Activated CD4-positive, alpha-beta T cell treated with anti-CD3 and anti-CD28 coated beads, Interleukin-2, amount 10 ng/mL, durations not matched to agents 7 days and 5 days (primary cell): Measurements from ENCODE around the gene CYS1. TPM values are rescaled to one million over a fixed set of nuclear protein-coding genes. Genes with fewer than 3 reads are reported as not detected.

Experiments used
- CTCF ChIA-PET: fragments of 350-600 bp; sonication (Branson Sonifier 250); formaldehyde crosslinking; loops from one replicate; lab custom pipeline; 2021; ENCODE audit warnings: antibody characterized with exemption; lab: Charles Lee
- POLR2A ChIA-PET: fragments of 350-600 bp; sonication (Branson Sonifier 250); formaldehyde crosslinking; loops from one replicate; lab custom pipeline; 2021; ENCODE audit warnings: antibody characterized with exemption; lab: Charles Lee
- DNase-seq: peaks from one replicate; pipeline ENCODE4 v3.0.0-alpha.2; 2020
- H3K27ac Mint-ChIP-seq: one replicate; pipeline ENCODE4 v1.8.0; 2021; ENCODE audit warnings: mild to moderate bottlenecking, moderate library complexity, mixed read lengths
- H3K27me3 Mint-ChIP-seq: one replicate; pipeline ENCODE4 v1.8.0; 2021; ENCODE audit warnings: mixed read lengths
- H3K36me3 Mint-ChIP-seq: one replicate; pipeline ENCODE4 v1.8.0; 2021; ENCODE audit warnings: low read depth, mixed read lengths
- H3K4me1 Mint-ChIP-seq: one replicate; pipeline ENCODE4 v1.8.0; 2021; ENCODE audit warnings: mixed read lengths
- H3K4me3 Mint-ChIP-seq: one replicate; pipeline ENCODE4 v1.8.0; 2021; ENCODE audit warnings: mild to moderate bottlenecking, moderate library complexity, mixed read lengths
- H3K9me3 Mint-ChIP-seq: one replicate; pipeline ENCODE4 v1.8.0; 2021; ENCODE audit warnings: mixed read lengths
- total RNA-seq, 2 experiments: library from RNA; stranded (reverse); gene quantifications; one replicate each; pipeline ENCODE4 v1.2.3, GENCODE V29; 2021

Gene CYS1
- total RNA-seq, 2 experiments from 2014 or later: 0.15 to 0.17 TPM

- Mint-ChIP-seq H3K9me3 (no peaks in the 10 kb centered on the region), H3K36me3 (no peaks in the 10 kb centered on the region), H3K4me3 (no peak overlapping the region), H3K27ac (no peak overlapping the region), H3K4me1 (no peaks in the 10 kb centered on the region), H3K27me3 (peaks cover 23% of the 10 kb centered on the region)
- ChIA-PET CTCF (no interaction called here), POLR2A (no interaction called here)
- DNase-seq: no peak
These were observed 70.1 kb downstream of the CYS1 start for GRCh38 chr2:10009811-10010781.

- ChIA-PET CTCF (interaction anchor here (1.4 kb wide), 1 partner anchor 53 kb away, joined by 3 read pairs; no protein-coding TSS in a partner anchor), POLR2A (no interaction called here)
- no peak overlapping the region for H3K27ac Mint-ChIP-seq
- H3K27me3 Mint-ChIP-seq: peaks cover 27% of the 10 kb centered on the region
- H3K4me3 Mint-ChIP-seq: no peak overlapping the region
- H3K4me1 Mint-ChIP-seq: no peaks in the 10 kb centered on the region
- H3K9me3 Mint-ChIP-seq: no peaks in the 10 kb centered on the region
- DNase-seq: no peak
- no peaks in the 10 kb centered on the region for H3K36me3 Mint-ChIP-seq
These were observed 70.9 kb downstream of the CYS1 start for GRCh38 chr2:10009271-10009810.

GRCh38 chr2:10008809-10009176 is 71.4 kb downstream of the CYS1 start:
- no peaks in the 10 kb centered on the region for H3K9me3 Mint-ChIP-seq
- ChIA-PET POLR2A (no interaction called here), CTCF (interaction anchor here (1.4 kb wide), 2 partner anchors 8 to 52 kb away, joined by 3 read pairs; no protein-coding TSS in a partner anchor)
- H3K4me1 Mint-ChIP-seq: no peaks in the 10 kb centered on the region
- H3K27me3 Mint-ChIP-seq: peaks cover 27% of the 10 kb centered on the region
- no peak overlapping the region for H3K4me3 Mint-ChIP-seq
- no peak overlapping the region for H3K27ac Mint-ChIP-seq
- no peaks in the 10 kb centered on the region for H3K36me3 Mint-ChIP-seq
- no peak for DNase-seq

GRCh38 chr2:10007921-10008808 is 72.0 kb downstream of the CYS1 start:
- Mint-ChIP-seq H3K4me3 (no peak overlapping the region), H3K9me3 (no peaks in the 10 kb centered on the region), H3K36me3 (no peaks in the 10 kb centered on the region), H3K4me1 (no peaks in the 10 kb centered on the region), H3K27ac (no peak overlapping the region), H3K27me3 (peaks cover 27% of the 10 kb centered on the region)
- CTCF ChIA-PET: interaction anchor here (1.4 to 3.3 kb wide), 3 partner anchors 9 to 52 kb away, joined by 3 to 10 read pairs (median 3); no protein-coding TSS in a partner anchor
- no peak for DNase-seq
- POLR2A ChIA-PET: no interaction called here

GRCh38 chr2:10007435-10007834 is 72.8 kb downstream of the CYS1 start:
- ChIA-PET CTCF (interaction anchor here (1.4 to 3.3 kb wide), 2 partner anchors 9 to 23 kb away, joined by 3 to 10 read pairs; no protein-coding TSS in a partner anchor), POLR2A (no interaction called here)
- no peak for DNase-seq
- Mint-ChIP-seq H3K9me3 (no peaks in the 10 kb centered on the region), H3K36me3 (no peaks in the 10 kb centered on the region), H3K27me3 (peaks cover 27% of the 10 kb centered on the region), H3K4me3 (no peak overlapping the region), H3K27ac (no peak overlapping the region), H3K4me1 (no peaks in the 10 kb centered on the region)

Other genes starting within 250 kb of the CYS1 start
- gene TAF1B, start 236.9 kb downstream of the CYS1 start, total RNA-seq: 10 to 100 TPM; 30.6 to 36.2 TPM
- under 1 TPM; 0.25 to 0.27 TPM for gene GRHL1, start 128.7 kb downstream of the CYS1 start, total RNA-seq
- 1 to 10 TPM; 7.2 to 8.6 TPM for gene KLF11, start 36.9 kb downstream of the CYS1 start, total RNA-seq
- gene RRM2, start 42.3 kb upstream of the CYS1 start, total RNA-seq: 100 to 1,000 TPM; 496 to 540 TPM
- gene HPCAL1, start 222.5 kb upstream of the CYS1 start, total RNA-seq: 10 to 100 TPM; 61.6 to 63.6 TPM